HG03575 (cell line): ENCODE measurements around the gene TMEM147.

Source experiments
- ATAC-seq: cut with Tn5 transposase; IDR thresholded peaks from one replicate; pipeline ENCODE4 v1.9.1; 2021; ENCODE audit not compliant: unreplicated experiment, insufficient number of reproducible peaks, low FRiP score; ENCODE audit errors: extremely low read depth

The TMEM147 gene

GRCh38 chr19:35558400-35559280 lies 13.2 kb downstream of the TMEM147 start:
- no peak for ATAC-seq

DNA sequence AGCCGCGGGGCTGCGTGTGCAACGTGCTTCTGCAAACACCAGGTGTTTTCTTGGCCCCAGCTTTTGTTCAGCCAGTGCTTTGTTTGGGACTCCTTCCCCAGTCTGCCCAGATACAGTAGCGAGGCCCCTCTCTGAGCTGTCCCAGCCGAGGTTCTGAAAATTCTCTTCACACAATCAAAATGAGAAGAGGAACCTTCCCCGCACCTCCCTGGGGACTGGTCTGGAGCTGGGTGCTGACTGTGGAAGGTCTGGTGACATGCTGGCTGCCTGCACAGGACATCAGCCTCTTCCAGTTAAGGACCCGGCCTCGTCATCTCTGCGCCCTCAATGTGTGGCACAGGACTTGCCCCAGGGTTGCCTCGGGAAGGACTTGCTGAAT lies 13.8 kb downstream of the TMEM147 start:
- no peak for ATAC-seq

DNA sequence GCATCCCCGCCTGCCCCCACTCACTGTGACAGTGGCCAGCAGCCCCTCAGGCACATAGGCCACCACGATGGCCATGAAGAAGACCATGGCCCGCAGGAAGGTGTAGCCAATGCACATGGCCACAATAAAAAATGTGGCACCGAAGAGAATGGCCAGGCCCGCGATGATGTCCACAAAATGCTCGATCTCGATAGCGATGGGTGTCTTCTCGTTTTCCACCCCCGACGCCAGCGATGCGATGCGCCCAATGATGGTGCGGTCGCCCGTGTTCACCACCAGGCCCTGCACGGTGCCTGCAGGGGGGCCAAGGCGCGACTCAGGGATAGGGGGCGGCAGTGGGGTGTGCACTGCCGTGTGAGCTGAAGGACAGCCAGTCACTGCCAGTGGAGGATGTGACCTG lies 14.4 kb downstream of the TMEM147 start:
- no peak for ATAC-seq

- ATAC-seq: no peak
These were observed 14.8 kb downstream of the TMEM147 start for GRCh38 chr19:35560271-35560670.

DNA sequence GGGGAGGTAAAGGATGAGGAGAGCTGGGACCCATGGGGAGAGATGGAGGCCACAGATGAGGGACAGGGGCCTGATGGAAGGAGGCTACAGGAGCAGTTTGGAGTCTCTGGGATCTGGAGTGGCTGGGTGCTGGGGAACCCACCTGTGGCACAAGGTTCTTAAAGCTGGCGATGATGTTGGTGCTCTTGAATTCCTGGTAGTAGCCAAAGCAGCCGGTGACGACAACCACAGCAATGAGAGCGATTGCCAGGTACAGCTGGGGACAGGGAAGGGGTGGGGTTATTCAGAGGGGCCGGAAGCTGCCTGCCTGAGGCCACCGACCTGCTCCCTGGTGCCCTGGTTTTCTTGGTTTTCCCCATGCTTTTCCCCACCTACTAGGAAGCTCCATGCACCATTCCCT lies 15.3 kb downstream of the TMEM147 start:
- no peak for ATAC-seq

- no peak for ATAC-seq
These were observed 16.0 kb downstream of the TMEM147 start for GRCh38 chr19:35561436-35561835.

- no peak for ATAC-seq
These were observed 16.9 kb downstream of the TMEM147 start for GRCh38 chr19:35562336-35562735.

GRCh38 chr19:35562776-35563175 lies 17.4 kb downstream of the TMEM147 start:
- no peak for ATAC-seq

GRCh38 chr19:35563207-35563829 lies 17.9 kb downstream of the TMEM147 start, which contains the start of gene ATP4A:
ATP4A (minus strand) TSS chr19:35563658; CDS start chr19:35563629, 29 bp downstream.
- ATAC-seq: no peak

- no peak for ATAC-seq
These were observed 19.8 kb downstream of the TMEM147 start for GRCh38 chr19:35565016-35565856.

DNA sequence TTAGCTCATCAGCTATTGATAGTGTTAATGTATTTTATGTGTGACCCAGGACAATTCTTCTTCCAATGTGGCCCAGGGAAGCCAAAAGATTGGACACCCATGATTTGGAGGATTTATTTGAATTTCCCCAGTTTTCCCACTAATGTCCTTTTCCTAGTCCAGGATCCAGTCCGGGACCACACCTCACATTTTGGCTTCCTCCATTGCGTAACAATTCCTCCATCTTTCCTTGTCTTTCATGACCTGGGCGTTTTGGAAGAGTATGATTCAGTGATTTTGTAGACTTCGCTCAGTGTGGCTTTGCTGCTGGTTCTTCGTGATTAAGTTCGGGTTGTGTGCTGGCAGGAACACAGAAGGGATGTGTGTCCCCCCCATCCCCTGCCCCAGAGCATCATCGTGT lies 21.3 kb downstream of the TMEM147 start:
- ATAC-seq: no peak

DNA sequence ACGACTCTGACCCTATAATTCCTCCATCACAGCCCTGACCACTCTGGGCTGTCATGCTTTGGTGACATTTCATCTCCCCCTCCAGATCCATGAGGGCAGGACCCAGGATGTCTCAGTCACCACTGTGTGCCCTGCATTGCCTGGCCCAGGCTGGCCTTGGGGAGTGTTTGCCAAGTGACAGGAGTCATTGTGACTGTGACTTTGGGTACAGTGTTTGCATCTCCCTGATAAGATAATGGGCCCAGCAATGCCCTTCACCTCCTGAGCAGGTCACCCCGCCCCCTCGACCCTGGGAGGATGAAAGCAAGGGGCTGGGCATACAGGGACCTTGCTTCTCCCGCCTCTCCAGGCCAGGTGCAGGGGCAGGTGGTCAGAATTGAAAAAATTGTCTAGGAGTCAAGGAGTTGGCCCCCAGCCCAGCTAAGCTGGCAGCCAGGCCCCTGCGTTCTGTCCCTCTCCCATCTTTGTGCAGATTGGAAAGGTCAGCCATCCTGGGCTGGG lies 23.9 kb downstream of the TMEM147 start:
- no peak for ATAC-seq

DNA sequence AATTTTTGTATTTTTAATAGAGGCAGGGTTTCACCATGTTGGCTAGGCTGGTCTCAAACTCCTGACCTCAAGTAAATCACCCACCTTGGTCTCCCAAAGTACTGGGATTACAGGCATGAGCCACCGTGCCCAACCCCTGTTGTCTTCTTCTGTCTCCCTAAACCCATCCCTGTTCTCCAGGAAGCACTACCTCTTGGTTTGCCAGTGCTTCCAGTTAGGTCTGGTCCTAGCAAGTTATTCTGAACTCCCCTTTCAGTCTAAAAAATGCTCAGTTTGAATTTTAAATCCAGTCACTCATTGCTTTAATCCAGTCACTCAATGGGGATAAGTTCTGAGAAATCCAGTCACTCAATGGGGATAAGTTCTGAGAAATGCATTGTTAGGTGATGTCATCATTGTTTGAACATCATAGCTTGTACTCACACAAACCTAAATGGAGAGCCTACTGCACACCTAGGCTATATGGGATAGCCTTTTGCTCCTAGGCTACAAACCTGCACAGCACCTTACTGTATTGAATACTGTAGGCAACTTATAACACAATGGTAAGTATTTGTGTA lies 26.1 kb downstream of the TMEM147 start:
- ATAC-seq: no peak

DNA sequence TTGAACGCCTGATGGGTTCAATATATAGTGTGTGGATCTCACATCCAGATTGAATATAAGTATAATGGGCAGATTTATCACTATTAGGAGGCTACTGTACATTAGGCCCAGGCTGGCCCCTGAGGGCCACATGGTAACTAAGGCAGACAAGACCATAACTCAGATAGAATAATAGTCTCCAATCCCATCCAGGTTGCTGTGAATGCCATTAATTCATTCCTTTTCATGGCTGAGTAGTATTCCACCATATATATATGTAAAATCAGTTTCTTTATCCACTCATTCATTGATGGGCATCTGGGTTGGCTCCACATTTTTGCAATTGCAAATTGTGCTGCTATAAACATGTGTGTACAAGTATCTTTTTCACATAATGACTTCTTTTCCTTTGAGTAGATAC lies 32.5 kb downstream of the TMEM147 start:
- ATAC-seq: no peak

GRCh38 chr19:35578707-35579106 lies 33.3 kb downstream of the TMEM147 start:
- no peak for ATAC-seq

- ATAC-seq: no peak
These were observed 37.3 kb downstream of the TMEM147 start for GRCh38 chr19:35582760-35583159.

GRCh38 chr19:35585848-35586247 lies 40.4 kb downstream of the TMEM147 start, which contains the start of gene PMIS2:
PMIS2 (plus strand) TSS chr19:35586173; CDS start chr19:35586260, 87 bp downstream.
- ATAC-seq: no peak

- ATAC-seq: no peak
These were observed 41.9 kb downstream of the TMEM147 start for GRCh38 chr19:35587321-35587720.

- no peak for ATAC-seq
These were observed 45.4 kb downstream of the TMEM147 start for GRCh38 chr19:35590875-35591274.
